Measurements from ENCODE around the gene TP53I13.
A peak's percentile ranks its signal among the peaks of the same experiment; 100 is the strongest.
"Not testable (repeated sequence)": the region's sequence is repeated elsewhere in the genome, so short reads cannot be mapped to it uniquely, and the experiment has no call there.

The TP53I13 gene

GRCh38 chr17:29568331-29569244 is at the start of gene TP53I13:
Gene TP53I13 (plus strand): TSS chr17:29568701. CDS start chr17:29568759, 58 bp downstream.
- FAIRE-seq (no peak), DNase-seq (ENCODE audit: low spot score) (peak; percentile 61)

GRCh38 chr17:29524692-29525091 is 43.8 kb upstream of the TP53I13 start:
- FAIRE-seq: no peak
- DNase-seq (ENCODE audit: low spot score): no peak

- FAIRE-seq (no peak), DNase-seq (ENCODE audit: low spot score) (no peak)
Observed at GRCh38 chr17:29526322-29526721, 42.2 kb upstream of the TP53I13 start.

GRCh38 chr17:29533976-29534375 is 34.5 kb upstream of the TP53I13 start:
- no peak for FAIRE-seq
- DNase-seq (ENCODE audit: low spot score): no peak

- FAIRE-seq: no peak
- DNase-seq (ENCODE audit: low spot score): no peak
Observed at GRCh38 chr17:29544066-29544465, 24.4 kb upstream of the TP53I13 start.

GRCh38 chr17:29546085-29546484 is 22.4 kb upstream of the TP53I13 start:
- FAIRE-seq: no peak
- DNase-seq (ENCODE audit: low spot score): no peak

- FAIRE-seq: no peak
- DNase-seq (ENCODE audit: low spot score): no peak
Observed at GRCh38 chr17:29546830-29547229, 21.7 kb upstream of the TP53I13 start.

GRCh38 chr17:29549177-29549923 is 19.2 kb upstream of the TP53I13 start:
- DNase-seq (ENCODE audit: low spot score): no peak
- FAIRE-seq: no peak

- DNase-seq (ENCODE audit: low spot score): peak; percentile 43
- FAIRE-seq: peak; percentile 76
Observed at GRCh38 chr17:29555840-29556239, 12.7 kb upstream of the TP53I13 start.

GRCh38 chr17:29557085-29557738 is 11.3 kb upstream of the TP53I13 start:
- no peak for FAIRE-seq
- DNase-seq (ENCODE audit: low spot score): peak; percentile 27

- DNase-seq (ENCODE audit: low spot score): no peak
- no peak for FAIRE-seq
Observed at GRCh38 chr17:29557739-29558116, 10.8 kb upstream of the TP53I13 start.

GRCh38 chr17:29558139-29558538 is 10.4 kb upstream of the TP53I13 start:
- not testable (repeated sequence) for DNase-seq (ENCODE audit: low spot score); FAIRE-seq

- no peak for FAIRE-seq
- DNase-seq (ENCODE audit: low spot score): no peak
Observed at GRCh38 chr17:29559640-29560039, 8.9 kb upstream of the TP53I13 start.

GRCh38 chr17:29560316-29560715 is 8.2 kb upstream of the TP53I13 start:
- DNase-seq (ENCODE audit: low spot score): no peak

GRCh38 chr17:29561554-29562517 is 6.7 kb upstream of the TP53I13 start:
- no peak for DNase-seq (ENCODE audit: low spot score)
- no peak for FAIRE-seq

More at GRCh38 chr17:29560316-29560715, 8.2 kb upstream of the TP53I13 start:
- FAIRE-seq: no peak

GRCh38 chr17:29562615-29563014 is 5.9 kb upstream of the TP53I13 start:
- DNase-seq (ENCODE audit: low spot score): no peak
- no peak for FAIRE-seq

GRCh38 chr17:29563816-29564215 is 4.7 kb upstream of the TP53I13 start:
- no peak for DNase-seq (ENCODE audit: low spot score)
- FAIRE-seq: no peak

GRCh38 chr17:29565643-29566472 is 2.6 kb upstream of the TP53I13 start:
- no peak for FAIRE-seq
- DNase-seq (ENCODE audit: low spot score): peak; percentile 14

GRCh38 chr17:29566473-29567303 is 1.8 kb upstream of the TP53I13 start, which contains the start of gene ABHD15:
Gene ABHD15 (minus strand): TSS chr17:29567037. CDS start chr17:29566966, 71 bp downstream.
- FAIRE-seq: no peak

More at GRCh38 chr17:29566473-29567303, 1.8 kb upstream of the TP53I13 start, which contains the start of gene ABHD15:
- DNase-seq (ENCODE audit: low spot score): peak; percentile 33

Data from RCC 7860 (cell line).